Measurements from ENCODE around the gene HNRNPA3. TPM values are rescaled to one million over a fixed set of nuclear protein-coding genes. Genes with fewer than 3 reads are reported as not detected.

Gene HNRNPA3
- total RNA-seq, 1 experiment from 2014 or later: 290 TPM

GRCh38 chr2:177254433-177255226 is 42.0 kb downstream of the HNRNPA3 start:
- intact Hi-C loops (cut with micrococcal nuclease; ENCODE audit: unreplicated experiment): loop anchor here (1.0 kb wide), 1 partner anchor 8 kb away; no protein-coding TSS in a partner anchor
- Histone ChIP-seq H3F3A (ENCODE audit: insufficient read depth, low read depth) (peaks cover 46% of the 10 kb centered on the region), H3K4me1 (replicated peaks; ENCODE audit: insufficient read depth) (peaks cover 53% of the 10 kb centered on the region), H2AFZ (no peak overlapping the region), H3K4me2 (no peak overlapping the region), H3K27me3 (ENCODE audit: insufficient read depth, low read depth) (no peaks in the 10 kb centered on the region), H4K20me1 (ENCODE audit: insufficient read depth) (peaks cover 75% of the 10 kb centered on the region), H3K79me2 (ENCODE audit: low read depth) (peaks cover 100% of the 10 kb centered on the region), H3K9me2 (ENCODE audit: insufficient read depth) (no peaks in the 10 kb centered on the region), H3K9me3 (ENCODE audit: insufficient read depth, low read depth) (peaks cover 3% of the 10 kb centered on the region; the same call in 1 of the 2 replicates), H3K36me3 (ENCODE audit: low read depth) (peaks cover 86% of the 10 kb centered on the region), H3K4me3 (no peak overlapping the region), H3K27ac (no peak overlapping the region)
- TF ChIP-seq EZH2 (IDR thresholded peaks at IDR 0.05; ENCODE audit: low read depth): no peak
- 0 out of 2 replicates have a peak, but pooled peaks have one; percentile 40 for TF ChIP-seq CTCF (conservative IDR thresholded peaks at IDR 0.05)
- BruUV-seq (replicated peaks): no TSS peak
- DNase-seq: no peak
- POLR2A ChIA-PET (ENCODE audit: unreplicated experiment): interaction anchor here (0.5 to 0.7 kb wide), 2 partner anchors 10 to 642 kb away, joined by 3 read pairs; partner anchors contain the start of gene NFE2L2
- CTCF ChIA-PET: interaction anchor here (0.6 kb wide), 1 partner anchor 273 kb away, joined by 3 read pairs; no protein-coding TSS in a partner anchor

- no TSS peak for BruUV-seq (replicated peaks)
Observed at GRCh38 chr2:177255227-177255601, 42.6 kb downstream of the HNRNPA3 start.

GRCh38 chr2:177256026-177256425 is 43.4 kb downstream of the HNRNPA3 start:
- Histone ChIP-seq H3K4me2 (no peak overlapping the region), H3K79me2 (ENCODE audit: low read depth) (peaks cover 100% of the 10 kb centered on the region), H3K27ac (no peak overlapping the region), H3K36me3 (ENCODE audit: low read depth) (peaks cover 78% of the 10 kb centered on the region), H3K27me3 (ENCODE audit: insufficient read depth, low read depth) (no peaks in the 10 kb centered on the region), H3K4me3 (no peak overlapping the region), H4K20me1 (ENCODE audit: insufficient read depth) (peaks cover 86% of the 10 kb centered on the region), H2AFZ (no peak overlapping the region), H3K4me1 (replicated peaks; ENCODE audit: insufficient read depth) (peaks cover 65% of the 10 kb centered on the region), H3K9me3 (ENCODE audit: insufficient read depth, low read depth) (peaks cover 3% of the 10 kb centered on the region; the same call in 1 of the 2 replicates), H3K9me2 (ENCODE audit: insufficient read depth) (no peaks in the 10 kb centered on the region), H3F3A (ENCODE audit: insufficient read depth, low read depth) (peaks cover 46% of the 10 kb centered on the region)
- CTCF ChIA-PET: no interaction called here
- POLR2A ChIA-PET (ENCODE audit: unreplicated experiment): no interaction called here
- intact Hi-C loops (cut with micrococcal nuclease; ENCODE audit: unreplicated experiment): no loop called here
- TF ChIP-seq EZH2 (IDR thresholded peaks at IDR 0.05; ENCODE audit: low read depth) (no peak), CTCF (conservative IDR thresholded peaks at IDR 0.05) (no peak)
- no TSS peak for BruUV-seq (replicated peaks)
- no peak for DNase-seq

More at GRCh38 chr2:177255227-177255601, 42.6 kb downstream of the HNRNPA3 start:
- H4K20me1 ChIP-seq (ENCODE audit: insufficient read depth): peaks cover 81% of the 10 kb centered on the region
- TF ChIP-seq CTCF (conservative IDR thresholded peaks at IDR 0.05): no peak
- TF ChIP-seq EZH2 (IDR thresholded peaks at IDR 0.05; ENCODE audit: low read depth): no peak
- H3K4me2 ChIP-seq: no peak overlapping the region
- no peak overlapping the region for H3K27ac ChIP-seq
- H3K4me3 ChIP-seq: no peak overlapping the region
- peaks cover 85% of the 10 kb centered on the region for H3K36me3 ChIP-seq (ENCODE audit: low read depth)
- POLR2A ChIA-PET (ENCODE audit: unreplicated experiment): interaction anchor here (0.7 kb wide), 1 partner anchor 643 kb away, joined by 3 read pairs; no protein-coding TSS in a partner anchor
- CTCF ChIA-PET: interaction anchor here (0.6 kb wide), 1 partner anchor 272 kb away, joined by 3 read pairs; no protein-coding TSS in a partner anchor
- H2AFZ ChIP-seq: no peak overlapping the region
- H3K79me2 ChIP-seq (ENCODE audit: low read depth): peaks cover 100% of the 10 kb centered on the region
- peaks cover 3% of the 10 kb centered on the region; the same call in 1 of the 2 replicates for H3K9me3 ChIP-seq (ENCODE audit: insufficient read depth, low read depth)
- peaks cover 46% of the 10 kb centered on the region for H3F3A ChIP-seq (ENCODE audit: insufficient read depth, low read depth)
- no peaks in the 10 kb centered on the region for H3K27me3 ChIP-seq (ENCODE audit: insufficient read depth, low read depth)
- peaks cover 58% of the 10 kb centered on the region for H3K4me1 ChIP-seq (replicated peaks; ENCODE audit: insufficient read depth)
- DNase-seq: no peak
- intact Hi-C loops (cut with micrococcal nuclease; ENCODE audit: unreplicated experiment): no loop called here
- no peaks in the 10 kb centered on the region for H3K9me2 ChIP-seq (ENCODE audit: insufficient read depth)

All from PC-9 (cell line).